Mesothelial cell of epicardium (in vitro differentiated cells): ENCODE measurements around the gene ERG. TPM values are rescaled to one million over a fixed set of nuclear protein-coding genes. Genes with fewer than 3 reads are reported as not detected.

Experiments used
- DNase-seq, 2 experiments: peaks; one replicate each; pipeline ENCODE4 v3.0.0; 2021; ENCODE audit warnings: low spot score in 2 of 2; ENCODE audit not compliant: unreplicated experiment in 2 of 2
- H3K27ac Mint-ChIP-seq: 2 replicates; pipeline ENCODE4 v1.8.0; 2021; ENCODE audit warnings: mixed read lengths
- H3K27me3 Mint-ChIP-seq: 2 replicates; pipeline ENCODE4 v1.8.0; 2021; ENCODE audit warnings: low read depth, mixed read lengths
- H3K36me3 Mint-ChIP-seq: 2 replicates; pipeline ENCODE4 v1.8.0; 2021; ENCODE audit warnings: mixed read lengths
- H3K4me1 Mint-ChIP-seq: 2 replicates; pipeline ENCODE4 v1.8.0; 2021; ENCODE audit warnings: mixed read lengths
- H3K4me3 Mint-ChIP-seq: 2 replicates; pipeline ENCODE4 v1.8.0; 2021; ENCODE audit warnings: mild to moderate bottlenecking, moderate library complexity, mixed read lengths
- H3K9me3 Mint-ChIP-seq: 2 replicates; pipeline ENCODE4 v1.8.0; 2021; ENCODE audit warnings: mixed read lengths
- CTCF ChIP-seq: fragments of 200-600 bp; sonication (generic); IDR thresholded peaks from one replicate; pipeline ENCODE4 v1.5.0; 2021; ENCODE audit warnings: antibody characterized with exemption; ENCODE audit not compliant: unreplicated experiment
- total RNA-seq: library from RNA; stranded (reverse); gene quantifications from 3 replicates; pipeline ENCODE4 v1.2.1, GENCODE V29; 2021

The ERG gene
- total RNA-seq, 1 donor from 2014 or later, result 2.5 TPM

GRCh38 chr21:38341546-38342012, 156.7 kb downstream of the ERG start:
- H3K4me3 Mint-ChIP-seq, result no peak overlapping the region
- no peak for DNase-seq
- no peaks in the 10 kb centered on the region for H3K27me3 Mint-ChIP-seq
- no peaks in the 10 kb centered on the region for H3K4me1 Mint-ChIP-seq
- no peaks in the 10 kb centered on the region for H3K9me3 Mint-ChIP-seq
- no peak for TF ChIP-seq CTCF
- no peaks in the 10 kb centered on the region for H3K36me3 Mint-ChIP-seq
- H3K27ac Mint-ChIP-seq, result no peak overlapping the region

- no peak for TF ChIP-seq CTCF
- no peaks in the 10 kb centered on the region for H3K36me3 Mint-ChIP-seq
- no peaks in the 10 kb centered on the region for H3K4me1 Mint-ChIP-seq
- DNase-seq, result no peak
- H3K4me3 Mint-ChIP-seq, result no peak overlapping the region
- H3K27ac Mint-ChIP-seq, result no peak overlapping the region
- H3K9me3 Mint-ChIP-seq, result no peaks in the 10 kb centered on the region
- H3K27me3 Mint-ChIP-seq, result no peaks in the 10 kb centered on the region
These were observed 158.1 kb downstream of the ERG start for GRCh38 chr21:38340131-38340530.

GRCh38 chr21:38337793-38338192, 160.5 kb downstream of the ERG start:
- no peaks in the 10 kb centered on the region for H3K9me3 Mint-ChIP-seq
- TF ChIP-seq CTCF, result no peak
- no peaks in the 10 kb centered on the region for H3K36me3 Mint-ChIP-seq
- H3K4me1 Mint-ChIP-seq, result no peaks in the 10 kb centered on the region
- no peaks in the 10 kb centered on the region for H3K27me3 Mint-ChIP-seq
- H3K4me3 Mint-ChIP-seq, result no peak overlapping the region
- DNase-seq, result no peak
- H3K27ac Mint-ChIP-seq, result no peak overlapping the region

GRCh38 chr21:38334866-38335265, 163.4 kb downstream of the ERG start:
- no peak for DNase-seq
- H3K36me3 Mint-ChIP-seq, result no peaks in the 10 kb centered on the region
- H3K4me3 Mint-ChIP-seq, result no peak overlapping the region
- no peaks in the 10 kb centered on the region for H3K27me3 Mint-ChIP-seq
- TF ChIP-seq CTCF, result no peak
- H3K4me1 Mint-ChIP-seq, result no peaks in the 10 kb centered on the region
- no peaks in the 10 kb centered on the region for H3K9me3 Mint-ChIP-seq
- H3K27ac Mint-ChIP-seq, result no peak overlapping the region

GRCh38 chr21:38333301-38334272, 164.7 kb downstream of the ERG start:
- Mint-ChIP-seq H3K4me1 (no peaks in the 10 kb centered on the region), H3K27ac (no peak overlapping the region), H3K9me3 (no peaks in the 10 kb centered on the region), H3K4me3 (no peak overlapping the region), H3K36me3 (no peaks in the 10 kb centered on the region), H3K27me3 (no peaks in the 10 kb centered on the region)
- TF ChIP-seq CTCF, result no peak
- DNase-seq, result no peak
